Left lung (tissue), 10 donors: ENCODE results near the gene CEP131. TPM values are rescaled to one million over a fixed set of nuclear protein-coding genes. Genes with fewer than 3 reads are reported as not detected.

Experiments used
- ATAC-seq: fragments of 200-7000 bp; cut with Tn5 transposase; one replicate; pipeline ENCODE4 v1.9.1; 2020; ENCODE audit warnings: moderate library complexity
- DNase-seq, 4 donors: peaks; one replicate each; pipeline ENCODE4 v3.0.0-alpha.2; 2013 to 2020
- H3K27ac ChIP-seq, 2 donors: fragments of 200-600 bp; sonication (generic) in 1 of 2; one replicate each; pipeline versions ENCODE4 v1.5.0 to v1.8.0; 2020 to 2021
- H3K27me3 ChIP-seq, 2 donors: fragments of 200-600 bp; sonication (generic) in 1 of 2; one replicate each; pipeline versions ENCODE4 v1.5.0 to v1.8.0; 2020 to 2021
- H3K36me3 ChIP-seq, 2 donors: fragments of 200-600 bp; sonication (generic) in 1 of 2; one replicate each; pipeline versions ENCODE4 v1.5.0 to v1.8.0; 2020 to 2021
- H3K4me1 ChIP-seq, 2 donors: fragments of 200-600 bp; one replicate each; pipeline ENCODE4 v1.8.0; 2021
- H3K4me3 ChIP-seq, 2 donors: fragments of 200-600 bp; sonication (generic) in 1 of 2; one replicate each; pipeline versions ENCODE4 v1.5.0 to v1.8.0; 2020 to 2021; ENCODE audit warnings: mild to moderate bottlenecking in 1 of 2
- H3K9me3 ChIP-seq, 2 donors: fragments of 200-600 bp; sonication (generic) in 1 of 2; one replicate each; pipeline versions ENCODE4 v1.5.0 to v1.8.0; 2020 to 2021
- intact Hi-C, 2 donors: fragments of 100-400 bp; cut with DNase I; formaldehyde crosslinking; loops; one replicate each; pipeline versions ENCODE4 v1.11.2 to v1.14.2; 2022
- polyA plus RNA-seq, 6 donors: library from polyadenylated mRNA; unstranded; fragments of 120-200 nt; gene quantifications; one replicate each; pipeline ENCODE4 v1.2.1, GENCODE V29; 2013; ENCODE audit not compliant: insufficient read length in 6 of 6
- total RNA-seq, 2 donors: library from RNA; stranded (reverse); fragmentation: NEBNext Ultra II Directional; extraction: Animal tissue kit (Norgen Biotek cat#: 25700); gene quantifications; one replicate each; pipeline ENCODE4 v1.2.1, GENCODE V29; 2021
- TF ChIP-seq, protein P1 (sequence below), 2 donors: fragments of 200-600 bp; sonication (generic) in 1 of 2; IDR thresholded peaks; one replicate each; pipeline versions ENCODE4 v1.5.0 to v1.8.0; 2021; ENCODE audit warnings: antibody characterized with exemption in 2 of 2
- donor health status: DM: no; HTN: yes; CAD: no.
- donor health status: DM: no; HTN: no; CAD: no.

Gene CEP131
- total and polyA plus RNA-seq, 8 donors, result 7.7 to 21.0 (median 16.9) TPM

DNA sequence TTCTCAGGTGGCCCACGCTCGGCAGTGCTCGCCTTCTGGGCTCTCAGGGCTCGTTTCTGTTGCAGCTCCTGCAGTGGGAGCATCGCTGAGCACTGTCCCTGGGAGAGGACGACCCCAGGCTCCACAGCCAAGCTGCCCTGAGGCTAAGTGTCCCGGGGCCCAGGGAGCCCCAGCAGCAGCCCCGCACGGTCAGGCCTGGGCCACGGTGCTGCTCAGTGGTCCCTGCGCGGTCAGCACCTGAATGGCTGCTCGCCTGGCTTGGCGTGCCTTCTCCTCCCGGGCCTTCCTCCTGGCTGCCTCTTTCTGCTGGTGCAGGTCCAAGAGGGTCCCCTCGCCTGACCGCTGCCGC lies 23.3 kb downstream of the CEP131 start:
- no peak for ATAC-seq
- H3K36me3 ChIP-seq, result peaks cover 0 to 52% of the 10 kb centered on the region in 2 donors
- TF ChIP-seq, protein P1, sequence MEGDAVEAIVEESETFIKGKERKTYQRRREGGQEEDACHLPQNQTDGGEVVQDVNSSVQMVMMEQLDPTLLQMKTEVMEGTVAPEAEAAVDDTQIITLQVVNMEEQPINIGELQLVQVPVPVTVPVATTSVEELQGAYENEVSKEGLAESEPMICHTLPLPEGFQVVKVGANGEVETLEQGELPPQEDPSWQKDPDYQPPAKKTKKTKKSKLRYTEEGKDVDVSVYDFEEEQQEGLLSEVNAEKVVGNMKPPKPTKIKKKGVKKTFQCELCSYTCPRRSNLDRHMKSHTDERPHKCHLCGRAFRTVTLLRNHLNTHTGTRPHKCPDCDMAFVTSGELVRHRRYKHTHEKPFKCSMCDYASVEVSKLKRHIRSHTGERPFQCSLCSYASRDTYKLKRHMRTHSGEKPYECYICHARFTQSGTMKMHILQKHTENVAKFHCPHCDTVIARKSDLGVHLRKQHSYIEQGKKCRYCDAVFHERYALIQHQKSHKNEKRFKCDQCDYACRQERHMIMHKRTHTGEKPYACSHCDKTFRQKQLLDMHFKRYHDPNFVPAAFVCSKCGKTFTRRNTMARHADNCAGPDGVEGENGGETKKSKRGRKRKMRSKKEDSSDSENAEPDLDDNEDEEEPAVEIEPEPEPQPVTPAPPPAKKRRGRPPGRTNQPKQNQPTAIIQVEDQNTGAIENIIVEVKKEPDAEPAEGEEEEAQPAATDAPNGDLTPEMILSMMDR (IDR thresholded peaks at IDR 0.05), result no peak
- H3K4me1 ChIP-seq, result peaks cover 0 to 22% of the 10 kb centered on the region in 2 donors
- no peak overlapping the region for H3K27ac ChIP-seq
- H3K9me3 ChIP-seq, result no peaks in the 10 kb centered on the region
- intact Hi-C loops, result no loop called here
- DNase-seq, result no peak
- H3K27me3 ChIP-seq, result no peaks in the 10 kb centered on the region
- no peak overlapping the region for H3K4me3 ChIP-seq

DNA sequence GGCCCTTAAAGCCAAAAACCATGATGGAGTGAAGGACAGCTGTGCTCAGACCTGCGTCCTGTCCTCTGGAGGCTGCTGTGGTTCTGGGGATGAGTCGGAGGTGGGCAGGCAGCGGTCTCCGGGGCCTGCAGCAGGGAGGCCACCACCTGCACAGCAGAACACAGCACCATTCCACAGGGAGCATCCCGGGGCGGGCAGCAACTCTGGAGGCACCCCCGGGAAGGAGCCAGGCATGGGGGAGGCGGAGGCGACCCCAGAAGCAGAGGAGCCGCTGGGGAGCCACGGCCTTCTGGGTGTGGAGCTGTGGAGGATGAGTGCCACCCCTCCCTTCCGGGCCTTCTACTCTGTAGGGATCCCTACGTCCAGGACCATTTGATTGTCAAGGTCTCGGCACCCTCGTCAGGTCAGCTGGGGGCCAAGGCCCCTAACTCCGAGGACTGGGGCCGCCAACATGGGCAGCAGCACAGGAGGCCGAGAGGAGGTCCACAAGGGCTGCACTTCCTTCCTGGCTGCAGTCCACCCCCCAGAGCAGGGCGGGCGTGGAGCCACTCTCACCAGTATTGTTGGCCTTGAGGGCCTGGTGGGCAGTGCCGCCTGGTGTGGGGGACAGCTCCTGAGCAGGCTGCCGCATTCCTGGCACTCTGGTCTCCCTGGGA lies 23.8 kb downstream of the CEP131 start:
- Histone ChIP-seq H3K4me1 (peaks cover 0 to 22% of the 10 kb centered on the region in 2 donors), H3K9me3 (no peaks in the 10 kb centered on the region), H3K27me3 (no peaks in the 10 kb centered on the region), H3K36me3 (peaks cover 0 to 54% of the 10 kb centered on the region in 2 donors), H3K27ac (no peak overlapping the region), H3K4me3 (no peak overlapping the region)
- TF ChIP-seq, protein P1 (IDR thresholded peaks at IDR 0.05), result no peak
- intact Hi-C loops, result no loop called here
- ATAC-seq (no peak), DNase-seq (no peak)

DNA sequence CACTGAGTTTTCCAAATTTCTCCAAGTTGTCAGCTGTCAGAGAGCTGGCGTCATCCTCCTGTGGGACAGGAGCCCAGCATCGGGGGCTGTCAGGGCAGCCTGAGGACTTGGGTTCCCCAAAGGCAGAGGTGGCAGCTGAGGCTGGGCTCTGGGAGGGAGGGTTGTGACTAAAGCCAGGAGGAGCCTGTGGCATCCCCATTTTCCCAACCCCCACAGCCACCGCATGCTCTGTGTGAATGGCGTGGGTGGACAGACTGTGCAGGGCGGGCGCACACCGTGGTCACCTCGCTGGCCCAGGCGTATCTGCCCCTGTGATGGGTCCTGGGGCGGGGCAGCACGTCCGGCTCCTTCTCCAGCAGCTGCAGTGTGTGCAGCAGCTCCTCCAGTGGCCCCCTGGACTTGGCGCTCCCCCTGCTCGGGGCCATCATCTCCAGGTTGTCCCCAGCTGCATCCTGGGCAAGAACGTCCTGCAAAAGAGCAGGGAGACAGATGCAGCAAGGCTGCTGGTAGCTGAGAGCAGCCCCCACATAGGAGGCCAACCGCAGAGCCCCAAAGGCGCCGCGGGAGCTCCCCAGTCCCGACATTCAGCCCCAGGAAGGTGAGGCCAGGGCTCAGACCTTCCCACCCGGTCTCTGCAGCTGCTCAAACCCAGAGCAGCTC lies 24.8 kb downstream of the CEP131 start:
- no peak overlapping the region for H3K4me3 ChIP-seq

DNA sequence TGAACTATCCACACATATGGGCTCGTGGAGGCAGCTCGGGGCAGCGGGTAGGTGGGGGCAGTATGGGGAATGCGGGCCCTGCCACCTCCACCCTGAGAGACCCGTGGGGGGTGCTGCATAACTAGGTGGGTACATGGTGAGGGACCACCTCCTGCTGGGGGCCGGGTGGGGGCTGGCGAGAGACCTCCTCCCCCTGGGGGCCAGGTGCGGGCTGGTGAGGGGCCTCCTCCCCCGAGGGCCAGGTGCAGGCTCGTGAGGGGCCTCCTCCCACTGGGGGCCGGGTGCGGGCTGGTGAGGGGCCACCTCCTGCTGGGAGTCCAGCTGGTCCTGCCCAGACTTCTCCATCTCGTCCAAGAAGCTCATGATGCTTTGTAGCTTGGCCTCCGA lies 25.4 kb downstream of the CEP131 start:
- Histone ChIP-seq H3K36me3 (peaks cover 0 to 46% of the 10 kb centered on the region in 2 donors), H3K27me3 (no peaks in the 10 kb centered on the region), H3K4me3 (no peak overlapping the region), H3K9me3 (no peaks in the 10 kb centered on the region), H3K4me1 (peaks cover 0 to 22% of the 10 kb centered on the region in 2 donors), H3K27ac (no peak overlapping the region)
- intact Hi-C loops, result no loop called here
- TF ChIP-seq, protein P1 (IDR thresholded peaks at IDR 0.05), result no peak
- peak in 1 of 4 donors; percentile 63 for DNase-seq
- ATAC-seq, result no peak

More for the DNA sequence above, 24.8 kb downstream of the CEP131 start:
- no peaks in the 10 kb centered on the region for H3K27me3 ChIP-seq
- peaks cover 0 to 22% of the 10 kb centered on the region in 2 donors for H3K4me1 ChIP-seq
- DNase-seq, result peak in 1 of 4 donors; percentile 69
- peaks cover 0 to 47% of the 10 kb centered on the region in 2 donors for H3K36me3 ChIP-seq
- intact Hi-C loops, result no loop called here
- TF ChIP-seq, protein P1 (IDR thresholded peaks at IDR 0.05), result no peak
- H3K9me3 ChIP-seq, result no peaks in the 10 kb centered on the region
- no peak overlapping the region for H3K27ac ChIP-seq
- ATAC-seq, result no peak
